MM.1S (cell line): ENCODE data around the gene HES1.

Source experiments
- CTCF ChIP-seq: fragments of 300-600 bp; sonication (generic); IDR thresholded peaks from 2 replicates; pipeline ENCODE4 v1.5.1; 2016; ENCODE audit warnings: antibody characterized with exemption, low read length, mixed read lengths
- EZH2 ChIP-seq: fragments of 300-600 bp; sonication (generic); optimal IDR thresholded peaks from 2 replicates; pipeline ENCODE3; 2017; ENCODE audit warnings: low read depth, mild to moderate bottlenecking, antibody characterized with exemption, low read length, mixed read lengths
- EZH2phosphoT487 ChIP-seq: fragments of 300-600 bp; sonication (generic); IDR thresholded peaks from 2 replicates; pipeline ENCODE4 v1.6.1; 2018; ENCODE audit warnings: antibody characterized with exemption, low read length

GRCh38 chr3:194130188-194130587 lies 5.8 kb upstream of the HES1 start:
- TF ChIP-seq CTCF, result no peak
- no peak for TF ChIP-seq EZH2phosphoT487
- TF ChIP-seq EZH2, result no peak
